Cardiac fibroblast (primary cell): ENCODE data around the gene CD101.

Experiments
- DNase-seq, 2 donors: peaks; one replicate each; pipeline versions ENCODE4 v3.0.0 to v3.0.0-alpha.2; 2010; ENCODE audit warnings: low read depth in 2 of 2
- H3K4me3 ChIP-seq, 2 donors: replicated peaks in 1 of 2; 1 replicate in 1 of 2; 2 replicates in 1 of 2; pipeline ENCODE4 v1.5.1; 2011; ENCODE audit warnings: low read depth in 2 of 2, low read length in 2 of 2, mild to moderate bottlenecking in 2 of 2, moderate library complexity in 1 of 2
- CTCF ChIP-seq: IDR thresholded peaks from one replicate; pipeline ENCODE4 v1.5.1; 2011; ENCODE audit warnings: low read depth, mild to moderate bottlenecking, low read length, inconsistent platforms

Gene CD101

GRCh38 chr1:117017648-117018047 is 16.1 kb downstream of the CD101 start:
- H3K4me3 ChIP-seq: no peak overlapping the region
- DNase-seq: peak in 1 of 2 donors; percentile 39
- no peak for TF ChIP-seq CTCF

- TF ChIP-seq CTCF: no peak
- no peak for DNase-seq
- H3K4me3 ChIP-seq: no peak overlapping the region
Observed at GRCh38 chr1:117020526-117021156, 19.1 kb downstream of the CD101 start.

GRCh38 chr1:117022114-117022513 is 20.6 kb downstream of the CD101 start:
- no peak for TF ChIP-seq CTCF
- DNase-seq: no peak
- H3K4me3 ChIP-seq: no peak overlapping the region

GRCh38 chr1:117025568-117025967 is 24.0 kb downstream of the CD101 start:
- H3K4me3 ChIP-seq: no peak overlapping the region
- TF ChIP-seq CTCF: no peak
- DNase-seq: no peak

GRCh38 chr1:117026361-117026760 is 24.8 kb downstream of the CD101 start:
- no peak overlapping the region for H3K4me3 ChIP-seq
- peak; percentile 76 to 89 for DNase-seq
- TF ChIP-seq CTCF: no peak

- DNase-seq: no peak
- no peak overlapping the region for H3K4me3 ChIP-seq
- TF ChIP-seq CTCF: no peak
Observed at GRCh38 chr1:117029685-117030084, 28.1 kb downstream of the CD101 start.
